ENCODE data around the gene ACAP2. TPM values are rescaled to one million over a fixed set of nuclear protein-coding genes. Genes with fewer than 3 reads are reported as not detected.

Gene ACAP2
- total and polyA plus RNA-seq, 2 donors (not counting 1 experiment from before 2014, with no cell fraction given), result 33.7 to 86.5 TPM

DNA sequence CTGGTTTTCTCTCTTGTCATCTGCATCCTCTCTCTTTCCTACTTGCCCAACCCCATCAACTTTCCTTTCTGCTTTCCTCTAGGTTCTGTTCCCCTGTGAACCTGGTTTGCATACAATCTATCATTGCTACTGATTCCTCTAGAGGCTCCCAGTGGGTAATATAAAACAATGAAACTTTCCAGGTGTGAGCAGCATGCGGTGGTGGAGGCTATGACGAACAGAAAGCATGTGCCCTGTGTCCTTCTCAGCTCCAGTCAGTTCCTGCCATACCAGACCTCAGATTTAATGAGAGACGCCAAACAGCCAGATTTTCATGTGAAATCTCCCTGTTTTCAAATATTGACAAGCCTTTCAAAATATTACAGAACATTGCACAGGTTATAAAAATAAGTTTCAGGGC, 3.5 kb upstream of the ACAP2 start:
- no peak for DNase-seq (ENCODE audit: low read depth in 2 of 2)
- no peak overlapping the region for H3K4me3 ChIP-seq (replicated peaks in 1 of 4; ENCODE audit: control extremely low read depth in 1 of 4, insufficient read depth in 1 of 4, low read depth in 3 of 4, low read length in 4 of 4)
- no peak overlapping the region for H3K9ac ChIP-seq (ENCODE audit: insufficient read depth, low read length)
- no peaks in the 10 kb centered on the region for H4K20me1 ChIP-seq (ENCODE audit: control insufficient read depth, extremely low read depth, insufficient read depth, low read length)
- H3K27ac ChIP-seq (ENCODE audit: insufficient read depth, low read length), result no peak overlapping the region
- H3K9me3 ChIP-seq (ENCODE audit: control insufficient read depth, insufficient read depth, low read depth, low read length), result no peaks in the 10 kb centered on the region
- H3K27me3 ChIP-seq (ENCODE audit: control insufficient read depth, insufficient read depth, low read length), result no peaks in the 10 kb centered on the region
- no peak for TF ChIP-seq EZH2 (IDR thresholded peaks at IDR 0.05; ENCODE audit: low read length, missing control alignments)
- TF ChIP-seq, protein P1, sequence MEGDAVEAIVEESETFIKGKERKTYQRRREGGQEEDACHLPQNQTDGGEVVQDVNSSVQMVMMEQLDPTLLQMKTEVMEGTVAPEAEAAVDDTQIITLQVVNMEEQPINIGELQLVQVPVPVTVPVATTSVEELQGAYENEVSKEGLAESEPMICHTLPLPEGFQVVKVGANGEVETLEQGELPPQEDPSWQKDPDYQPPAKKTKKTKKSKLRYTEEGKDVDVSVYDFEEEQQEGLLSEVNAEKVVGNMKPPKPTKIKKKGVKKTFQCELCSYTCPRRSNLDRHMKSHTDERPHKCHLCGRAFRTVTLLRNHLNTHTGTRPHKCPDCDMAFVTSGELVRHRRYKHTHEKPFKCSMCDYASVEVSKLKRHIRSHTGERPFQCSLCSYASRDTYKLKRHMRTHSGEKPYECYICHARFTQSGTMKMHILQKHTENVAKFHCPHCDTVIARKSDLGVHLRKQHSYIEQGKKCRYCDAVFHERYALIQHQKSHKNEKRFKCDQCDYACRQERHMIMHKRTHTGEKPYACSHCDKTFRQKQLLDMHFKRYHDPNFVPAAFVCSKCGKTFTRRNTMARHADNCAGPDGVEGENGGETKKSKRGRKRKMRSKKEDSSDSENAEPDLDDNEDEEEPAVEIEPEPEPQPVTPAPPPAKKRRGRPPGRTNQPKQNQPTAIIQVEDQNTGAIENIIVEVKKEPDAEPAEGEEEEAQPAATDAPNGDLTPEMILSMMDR (conservative IDR thresholded peaks at IDR 0.05 in 1 of 2, IDR thresholded peaks at IDR 0.05 in 1 of 2; ENCODE audit: low read depth in 1 of 2, low read length in 2 of 2), result no peak
- no peak overlapping the region for H2AFZ ChIP-seq (ENCODE audit: low read length)
- H3K4me2 ChIP-seq (ENCODE audit: extremely low read depth, insufficient read depth, low read length), result no peak overlapping the region
- H3K79me2 ChIP-seq (ENCODE audit: control insufficient read depth, insufficient read depth, low read length), result peaks cover 13% of the 10 kb centered on the region
- peaks cover 10% of the 10 kb centered on the region for H3K4me1 ChIP-seq (ENCODE audit: control insufficient read depth, extremely low read depth, insufficient read depth, low read length)
- H3K36me3 ChIP-seq (ENCODE audit: control insufficient read depth, insufficient read depth, low read length), result no peaks in the 10 kb centered on the region

DNA sequence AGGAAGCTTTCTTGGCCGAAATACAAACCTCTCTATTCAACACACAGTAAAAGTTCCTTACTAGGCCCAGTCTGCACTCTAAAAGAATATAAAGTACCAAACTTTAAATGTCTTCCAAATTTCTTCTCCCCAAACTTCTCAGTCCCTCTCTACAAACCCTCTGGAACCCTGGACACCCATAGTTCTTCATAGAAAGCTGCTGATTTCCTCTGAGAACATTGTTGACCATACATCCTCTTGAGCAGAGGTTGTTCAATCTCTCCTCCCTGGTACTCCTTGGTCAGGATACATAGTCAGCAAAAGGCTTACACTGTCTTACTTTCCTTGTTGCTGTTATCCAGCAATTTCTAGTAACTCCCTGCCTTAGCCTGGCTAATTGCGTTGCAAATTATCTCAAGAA, 3.1 kb upstream of the ACAP2 start:
- peaks cover 7% of the 10 kb centered on the region for H3K4me1 ChIP-seq (ENCODE audit: control insufficient read depth, extremely low read depth, insufficient read depth, low read length)
- H3K4me2 ChIP-seq (ENCODE audit: extremely low read depth, insufficient read depth, low read length), result no peak overlapping the region
- no peak for TF ChIP-seq EZH2 (IDR thresholded peaks at IDR 0.05; ENCODE audit: low read length, missing control alignments)
- TF ChIP-seq, protein P1 (conservative IDR thresholded peaks at IDR 0.05 in 1 of 2, IDR thresholded peaks at IDR 0.05 in 1 of 2; ENCODE audit: low read depth in 1 of 2, low read length in 2 of 2), result no peak
- no peaks in the 10 kb centered on the region for H3K27me3 ChIP-seq (ENCODE audit: control insufficient read depth, insufficient read depth, low read length)
- no peak overlapping the region for H3K27ac ChIP-seq (ENCODE audit: insufficient read depth, low read length)
- no peak overlapping the region for H3K4me3 ChIP-seq (replicated peaks in 1 of 4; ENCODE audit: control extremely low read depth in 1 of 4, insufficient read depth in 1 of 4, low read depth in 3 of 4, low read length in 4 of 4)
- DNase-seq (ENCODE audit: low read depth in 2 of 2), result no peak
- H4K20me1 ChIP-seq (ENCODE audit: control insufficient read depth, extremely low read depth, insufficient read depth, low read length), result no peaks in the 10 kb centered on the region
- H2AFZ ChIP-seq (ENCODE audit: low read length), result no peak overlapping the region
- no peaks in the 10 kb centered on the region for H3K9me3 ChIP-seq (ENCODE audit: control insufficient read depth, insufficient read depth, low read depth, low read length)
- H3K9ac ChIP-seq (ENCODE audit: insufficient read depth, low read length), result no peak overlapping the region
- H3K36me3 ChIP-seq (ENCODE audit: control insufficient read depth, insufficient read depth, low read length), result no peaks in the 10 kb centered on the region
- H3K79me2 ChIP-seq (ENCODE audit: control insufficient read depth, insufficient read depth, low read length), result peaks cover 18% of the 10 kb centered on the region

DNA sequence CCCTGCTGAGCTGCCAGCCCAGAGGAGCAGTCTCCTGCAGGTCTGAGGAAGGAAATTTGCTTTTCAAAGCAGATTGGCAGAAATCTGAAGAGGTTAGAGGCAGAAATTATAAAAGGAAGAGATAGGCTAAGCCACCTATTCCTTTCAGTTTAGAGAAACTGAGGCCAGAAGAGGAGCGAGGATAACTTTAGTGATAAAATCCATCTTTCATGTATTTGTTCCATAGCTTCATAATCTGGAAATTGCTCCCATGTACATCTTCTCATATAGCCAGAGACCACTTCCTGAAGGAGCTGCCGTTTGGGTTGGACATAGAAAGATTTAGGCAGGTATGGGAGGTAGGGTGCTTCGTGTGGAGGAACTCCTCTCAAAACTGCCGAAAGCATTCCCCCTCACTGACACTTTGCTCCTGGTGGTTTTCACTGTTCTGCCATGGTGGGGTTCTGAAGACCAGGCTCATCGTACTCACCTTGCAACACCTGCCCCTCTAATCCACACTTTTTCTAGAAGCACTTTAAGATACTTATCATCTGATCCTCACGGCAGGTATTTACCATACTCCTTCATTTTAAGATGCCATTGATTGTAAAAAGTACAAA, 670 bp upstream of the ACAP2 start:
- no peak for DNase-seq (ENCODE audit: low read depth in 2 of 2)
- no peak for TF ChIP-seq EZH2 (IDR thresholded peaks at IDR 0.05; ENCODE audit: low read length, missing control alignments)
- TF ChIP-seq, protein P1 (conservative IDR thresholded peaks at IDR 0.05 in 1 of 2, IDR thresholded peaks at IDR 0.05 in 1 of 2; ENCODE audit: low read depth in 1 of 2, low read length in 2 of 2), result no peak
- Histone ChIP-seq H3K4me1 (ENCODE audit: control insufficient read depth, extremely low read depth, insufficient read depth, low read length) (peaks cover 6% of the 10 kb centered on the region), H3K9ac (ENCODE audit: insufficient read depth, low read length) (no peak overlapping the region), H3K36me3 (ENCODE audit: control insufficient read depth, insufficient read depth, low read length) (no peaks in the 10 kb centered on the region), H3K27ac (ENCODE audit: insufficient read depth, low read length) (no peak overlapping the region), H3K27me3 (ENCODE audit: control insufficient read depth, insufficient read depth, low read length) (no peaks in the 10 kb centered on the region), H3K9me3 (ENCODE audit: control insufficient read depth, insufficient read depth, low read depth, low read length) (no peaks in the 10 kb centered on the region), H3K4me3 (replicated peaks in 1 of 4; ENCODE audit: control extremely low read depth in 1 of 4, insufficient read depth in 1 of 4, low read depth in 3 of 4, low read length in 4 of 4) (peak overlapping the region; percentile 1 to 56 (median 28)), H4K20me1 (ENCODE audit: control insufficient read depth, extremely low read depth, insufficient read depth, low read length) (no peaks in the 10 kb centered on the region), H3K79me2 (ENCODE audit: control insufficient read depth, insufficient read depth, low read length) (peaks cover 42% of the 10 kb centered on the region), H2AFZ (ENCODE audit: low read length) (peak overlapping the region; percentile 73), H3K4me2 (ENCODE audit: extremely low read depth, insufficient read depth, low read length) (peak overlapping the region; percentile 76)

All from fibroblast of lung (primary cell).